CD4-positive, alpha-beta T cell treated with Interleukin-6 for 4 hours (primary cell): ENCODE data around the gene AREG.
A peak's percentile ranks its signal among the peaks of the same experiment; 100 is the strongest.
"Not testable (repeated sequence)": the region's sequence is repeated elsewhere in the genome, so short reads cannot be mapped to it uniquely, and the experiment has no call there.

Experiments
- DNase-seq: peaks from one replicate; pipeline ENCODE4 v3.0.0-alpha.2; 2020; ENCODE audit warnings: mixed read lengths

Gene AREG, protein sequence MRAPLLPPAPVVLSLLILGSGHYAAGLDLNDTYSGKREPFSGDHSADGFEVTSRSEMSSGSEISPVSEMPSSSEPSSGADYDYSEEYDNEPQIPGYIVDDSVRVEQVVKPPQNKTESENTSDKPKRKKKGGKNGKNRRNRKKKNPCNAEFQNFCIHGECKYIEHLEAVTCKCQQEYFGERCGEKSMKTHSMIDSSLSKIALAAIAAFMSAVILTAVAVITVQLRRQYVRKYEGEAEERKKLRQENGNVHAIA

DNA sequence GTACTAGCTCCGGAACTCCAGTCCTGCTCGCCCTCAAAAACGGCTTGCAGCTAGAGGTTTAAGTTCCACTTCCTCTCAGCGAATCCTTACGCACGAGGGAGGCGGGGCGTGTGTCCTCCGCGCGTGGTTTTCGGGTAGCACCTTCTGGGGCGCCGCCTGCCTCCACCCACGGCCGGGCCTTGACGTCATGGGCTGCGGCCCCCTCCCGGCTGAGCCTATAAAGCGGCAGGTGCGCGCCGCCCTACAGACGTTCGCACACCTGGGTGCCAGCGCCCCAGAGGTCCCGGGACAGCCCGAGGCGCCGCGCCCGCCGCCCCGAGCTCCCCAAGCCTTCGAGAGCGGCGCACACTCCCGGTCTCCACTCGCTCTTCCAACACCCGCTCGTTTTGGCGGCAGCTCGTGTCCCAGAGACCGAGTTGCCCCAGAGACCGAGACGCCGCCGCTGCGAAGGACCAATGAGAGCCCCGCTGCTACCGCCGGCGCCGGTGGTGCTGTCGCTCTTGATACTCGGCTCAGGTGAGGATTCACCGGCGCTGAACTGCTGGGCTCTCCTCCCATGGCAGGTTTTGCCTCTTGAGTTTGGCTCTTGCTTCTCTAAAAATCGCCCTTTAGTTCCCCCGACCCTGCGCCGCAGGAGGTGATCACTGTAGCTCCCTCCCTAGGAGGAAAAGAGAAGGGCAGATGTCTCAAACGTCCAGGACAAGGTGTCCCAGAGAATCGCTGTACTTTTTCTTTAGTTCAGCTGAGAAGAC lies at the start of gene AREG:
Gene AREG, plus strand, starts transcription at position 246 of the 752 bp plus-strand sequence. Its CDS starts 210 bp downstream, at position 456.
- DNase-seq, result peak; percentile 95

DNA sequence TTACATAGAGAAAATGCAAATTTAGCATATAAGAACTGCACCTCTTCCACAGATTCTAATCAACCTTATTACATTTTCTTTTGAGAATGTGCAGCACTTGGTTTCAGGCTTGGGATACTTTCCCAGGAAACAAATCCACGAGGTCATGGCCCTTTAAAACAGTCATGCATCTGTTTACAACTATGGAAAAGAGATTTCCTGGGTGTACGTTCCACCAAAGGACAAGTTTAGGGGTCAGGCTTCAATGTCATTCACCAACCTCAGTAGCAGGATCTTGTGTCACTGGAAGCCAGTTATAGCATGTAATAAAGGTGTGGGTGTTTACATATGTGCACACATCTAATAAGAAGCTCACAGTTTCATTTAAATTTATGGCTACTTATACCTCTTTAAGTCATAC lies 49.3 kb upstream of the AREG start:
- no peak for DNase-seq

DNA sequence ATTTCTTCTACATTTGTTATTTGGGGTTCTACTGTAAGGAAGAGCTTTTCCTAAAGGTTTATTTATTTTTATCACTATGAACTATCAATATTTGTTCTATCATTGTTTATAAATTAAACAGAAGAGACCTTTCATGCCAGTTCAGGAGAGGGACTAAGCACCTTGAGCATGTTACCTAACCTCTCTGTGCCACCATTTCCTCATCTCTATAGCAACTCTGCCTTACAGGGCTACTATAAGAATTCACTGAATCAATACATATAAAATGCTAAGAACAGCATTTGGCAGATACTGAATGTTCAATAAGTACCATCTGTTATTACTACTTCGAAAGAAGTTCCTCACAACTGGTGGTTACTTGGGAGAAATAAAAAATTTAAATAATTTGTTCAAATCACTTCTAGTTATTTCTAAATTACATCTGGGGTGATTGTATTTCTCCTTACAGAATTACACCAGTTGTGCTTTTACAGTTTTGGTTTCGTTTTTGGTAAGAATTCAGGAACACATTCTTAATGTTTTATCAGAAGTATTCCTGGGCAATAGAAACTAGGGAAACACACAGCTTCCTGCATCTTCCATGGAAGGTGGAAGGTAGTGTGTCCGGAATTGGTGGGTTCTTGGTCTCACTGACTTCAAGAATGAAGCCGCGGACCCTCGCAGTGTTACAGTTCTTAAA lies 47.0 kb upstream of the AREG start:
- no peak for DNase-seq

DNA sequence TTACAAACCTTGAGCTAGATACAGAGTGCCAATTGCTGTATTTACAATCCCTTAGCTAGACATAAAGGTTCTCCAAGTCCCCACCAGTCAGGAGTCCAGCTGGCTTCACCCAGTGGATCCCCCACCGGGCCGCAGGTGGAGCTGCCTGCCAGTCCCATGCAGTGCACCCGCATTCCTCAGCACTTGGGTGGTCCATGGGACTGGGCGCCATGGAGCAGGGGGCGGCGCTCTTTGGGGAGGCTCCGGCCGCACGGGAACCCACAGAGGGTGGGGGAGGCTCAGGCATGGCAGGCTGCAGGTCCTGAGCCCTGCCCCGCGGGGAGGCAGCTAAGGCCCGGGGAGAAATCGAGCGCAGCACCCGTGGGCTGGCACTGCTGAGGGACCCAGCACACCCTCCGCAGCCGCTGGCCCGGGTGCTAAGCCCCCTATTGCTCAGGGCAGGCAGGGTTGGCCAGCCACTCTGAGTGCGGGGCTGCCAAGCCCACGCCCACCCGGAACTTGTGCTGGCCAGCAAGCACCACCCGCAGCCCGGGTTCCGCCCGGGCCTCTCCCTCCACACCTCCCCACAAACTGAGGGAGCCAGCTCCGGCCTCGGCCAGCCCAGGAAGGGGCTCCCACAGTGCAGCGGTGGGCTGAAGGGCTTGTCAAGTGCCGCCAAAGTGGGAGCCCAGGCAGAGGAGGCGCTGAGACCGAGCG lies 45.9 kb upstream of the AREG start:
- DNase-seq, result not testable (repeated sequence)

DNA sequence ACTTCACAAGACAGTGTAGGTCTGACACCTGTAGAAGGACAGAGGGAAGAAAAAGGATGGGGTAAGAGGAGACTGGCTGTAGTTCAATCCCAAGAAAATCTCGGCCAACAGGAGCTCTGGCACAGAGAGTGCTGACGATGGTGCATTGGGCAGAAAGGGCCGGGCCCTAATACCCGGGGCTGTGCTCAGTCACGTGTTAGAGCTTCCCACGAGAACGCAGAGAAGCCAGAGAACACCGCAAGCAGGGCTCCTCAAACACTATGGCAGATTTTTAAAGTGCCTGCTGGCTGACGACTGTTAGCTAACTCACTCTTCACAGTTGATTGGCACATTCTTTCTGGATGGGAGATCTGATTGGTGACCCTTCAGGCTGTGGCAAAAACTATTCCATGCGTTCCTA lies 44.5 kb upstream of the AREG start:
- no peak for DNase-seq

DNA sequence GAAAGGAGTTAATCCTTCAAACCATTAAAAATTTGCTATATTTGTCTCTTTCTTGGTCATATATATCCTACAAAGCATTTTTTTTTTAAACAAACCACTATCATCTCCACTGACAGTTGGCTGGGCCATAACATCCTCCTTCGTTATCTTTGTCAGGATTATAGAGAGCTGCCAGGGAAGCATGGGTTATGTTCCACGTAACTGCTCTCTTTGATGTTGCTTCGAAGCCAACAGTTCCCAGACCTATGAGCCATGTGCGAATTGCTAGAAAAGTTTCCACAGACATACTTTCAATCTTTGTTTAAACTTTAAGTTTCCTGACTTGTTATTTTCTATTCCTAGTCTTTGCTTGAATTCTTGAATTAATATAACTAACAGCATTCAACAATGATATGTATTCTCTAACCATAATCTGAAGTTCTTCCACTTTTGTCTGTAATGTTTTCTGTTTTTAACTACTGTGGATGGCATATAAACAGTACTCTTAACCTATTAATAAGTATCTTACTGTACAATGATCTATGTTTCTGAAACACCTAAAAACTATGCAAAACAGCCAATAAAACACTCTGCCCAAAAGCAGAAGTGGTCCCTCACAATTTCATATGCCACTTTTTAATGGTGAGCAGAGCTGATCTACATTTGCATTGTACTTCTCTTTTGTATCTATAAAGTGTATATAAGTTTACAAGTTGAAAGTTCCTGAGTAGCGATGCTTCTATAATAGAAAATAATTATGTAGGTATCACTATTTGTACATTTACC lies 42.1 kb upstream of the AREG start:
- no peak for DNase-seq

- DNase-seq, result no peak
Observed at GRCh38 chr4:74407891-74408290, 37.0 kb upstream of the AREG start.

- no peak for DNase-seq
Observed at GRCh38 chr4:74408639-74409038, 36.3 kb upstream of the AREG start.

DNA sequence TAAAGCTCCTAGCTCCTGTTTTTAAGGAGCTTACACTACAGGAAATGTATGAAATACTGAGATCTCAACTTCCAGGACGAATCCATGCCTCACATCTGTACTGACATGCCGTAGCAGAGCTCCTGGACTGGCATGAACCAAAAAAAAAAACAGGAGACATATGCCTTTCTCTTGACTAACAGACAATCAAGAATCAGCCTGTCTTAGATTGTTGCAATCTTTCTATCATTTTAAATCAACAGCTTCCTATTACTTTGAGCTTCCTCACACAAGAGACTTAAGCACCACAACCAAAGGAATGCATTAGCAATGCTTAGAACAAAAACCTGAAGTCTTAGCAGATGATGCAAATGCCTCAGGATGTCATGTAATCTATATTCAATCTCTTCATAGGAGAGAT lies 34.7 kb upstream of the AREG start:
- DNase-seq, result no peak

- DNase-seq, result no peak
Observed at GRCh38 chr4:74412225-74412624, 32.7 kb upstream of the AREG start.

- no peak for DNase-seq
Observed at GRCh38 chr4:74413265-74413664, 31.7 kb upstream of the AREG start.

DNA sequence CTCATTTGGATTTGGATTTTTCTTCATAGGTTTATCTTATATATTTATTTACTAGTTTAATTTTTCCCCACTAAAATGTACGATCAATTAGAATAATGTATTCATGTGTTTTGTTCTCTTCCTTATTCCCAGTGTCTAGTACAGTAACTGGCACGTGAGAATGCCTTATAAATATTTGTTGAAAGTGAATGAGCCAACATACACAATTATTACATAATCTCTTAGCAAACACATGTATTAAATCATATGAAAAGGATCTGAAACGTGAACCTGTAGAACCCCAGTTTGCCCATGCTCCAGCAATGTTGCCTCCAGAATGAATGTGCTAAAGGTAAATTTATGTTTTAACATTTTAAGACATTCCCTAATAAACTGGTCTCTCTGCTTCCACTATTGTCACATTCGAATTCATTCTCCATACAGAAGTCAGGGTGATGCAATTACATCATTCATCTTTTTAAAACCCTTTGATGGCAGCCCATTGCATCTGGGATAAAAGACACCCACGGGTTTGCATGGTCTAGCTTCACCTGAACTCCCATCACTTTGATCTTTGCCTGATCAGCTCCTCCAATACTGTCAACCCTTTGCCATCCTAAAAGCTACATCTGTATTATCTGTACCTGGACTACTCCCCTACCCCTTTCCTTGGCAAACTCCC lies 30.7 kb upstream of the AREG start:
- DNase-seq, result no peak

DNA sequence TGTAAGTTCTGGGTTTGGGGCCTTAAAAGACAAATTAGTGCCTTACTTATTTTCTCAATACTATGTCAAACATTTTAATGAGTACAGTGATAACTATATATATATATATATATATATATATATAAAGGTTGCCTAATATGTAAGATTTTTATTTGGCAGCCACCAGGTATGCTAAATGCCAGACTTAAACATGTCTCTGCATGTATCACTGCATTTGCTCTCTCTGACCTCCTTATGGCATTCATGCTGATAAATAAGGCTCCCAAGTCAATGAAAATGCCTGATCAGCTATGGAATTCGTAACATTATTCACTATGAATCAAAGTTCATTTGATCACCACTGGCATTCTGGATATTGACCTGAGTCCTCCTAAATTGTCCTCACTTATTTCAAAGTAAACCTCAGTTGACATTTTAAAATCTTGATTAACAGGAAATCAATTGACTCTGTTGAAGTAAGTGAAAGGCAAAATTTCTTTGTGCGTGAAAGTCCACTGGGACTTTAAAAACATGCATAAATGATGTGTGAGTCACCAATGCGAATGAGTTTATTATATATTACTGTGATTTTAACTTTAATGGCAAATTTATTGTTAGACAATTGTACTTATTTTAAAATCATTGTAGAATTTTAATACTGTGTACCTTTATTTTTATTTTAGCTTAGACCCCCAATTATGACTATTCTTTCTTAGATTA lies 29.2 kb upstream of the AREG start:
- no peak for DNase-seq

DNA sequence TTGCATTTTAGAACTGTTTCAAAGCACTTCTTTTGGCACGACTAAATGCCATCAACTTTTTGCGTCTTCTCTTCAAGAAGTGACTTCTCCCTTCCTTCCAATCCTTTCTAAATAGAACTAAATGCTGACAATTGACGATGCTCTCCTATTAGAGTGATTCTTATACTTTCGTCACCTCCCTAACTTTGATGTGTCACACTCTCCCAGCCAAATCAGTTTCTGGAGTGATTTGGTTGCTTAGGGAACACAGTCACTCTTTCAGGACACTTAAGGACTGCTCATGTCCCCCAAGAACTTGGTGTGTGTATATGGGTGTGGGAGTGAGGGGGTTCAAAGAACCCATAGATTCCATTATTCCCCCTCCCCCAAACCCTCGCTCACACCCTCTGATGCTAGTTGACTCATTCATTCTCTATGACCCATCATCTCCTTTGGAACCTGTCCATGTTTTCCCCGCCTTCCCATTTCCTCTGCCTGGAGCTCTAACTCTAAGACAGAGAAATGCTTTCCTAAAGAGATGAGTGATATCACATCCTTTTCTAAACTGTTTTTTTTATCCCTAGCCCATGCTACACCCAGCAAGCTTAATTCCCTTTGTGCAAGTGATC lies 26.8 kb upstream of the AREG start:
- no peak for DNase-seq

- no peak for DNase-seq
Observed at GRCh38 chr4:74420863-74421262, 24.1 kb upstream of the AREG start.

- no peak for DNase-seq
Observed at GRCh38 chr4:74423104-74423503, 21.8 kb upstream of the AREG start.

- no peak for DNase-seq
Observed at GRCh38 chr4:74424111-74424510, 20.8 kb upstream of the AREG start.

DNA sequence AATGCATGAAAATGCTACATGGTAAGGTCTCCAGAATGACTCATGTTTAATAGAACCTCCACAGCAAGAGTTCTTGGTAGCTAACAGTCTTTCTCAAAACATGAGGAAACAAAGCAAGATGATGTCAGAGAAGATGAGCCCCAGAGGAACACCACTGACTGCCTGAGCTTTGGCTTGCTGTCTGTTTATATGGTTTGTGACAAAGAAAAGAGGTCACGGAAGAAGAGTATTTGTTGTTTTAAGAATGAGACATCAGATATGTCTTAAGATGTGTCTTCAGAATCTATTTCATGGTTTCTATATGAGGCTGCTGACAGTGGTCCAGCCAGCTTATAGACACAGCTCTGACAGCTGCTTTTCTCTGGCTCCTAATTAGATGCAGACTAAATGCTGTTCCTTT lies 18.8 kb upstream of the AREG start:
- no peak for DNase-seq

- DNase-seq, result no peak
Observed at GRCh38 chr4:74428276-74428675, 16.7 kb upstream of the AREG start.

DNA sequence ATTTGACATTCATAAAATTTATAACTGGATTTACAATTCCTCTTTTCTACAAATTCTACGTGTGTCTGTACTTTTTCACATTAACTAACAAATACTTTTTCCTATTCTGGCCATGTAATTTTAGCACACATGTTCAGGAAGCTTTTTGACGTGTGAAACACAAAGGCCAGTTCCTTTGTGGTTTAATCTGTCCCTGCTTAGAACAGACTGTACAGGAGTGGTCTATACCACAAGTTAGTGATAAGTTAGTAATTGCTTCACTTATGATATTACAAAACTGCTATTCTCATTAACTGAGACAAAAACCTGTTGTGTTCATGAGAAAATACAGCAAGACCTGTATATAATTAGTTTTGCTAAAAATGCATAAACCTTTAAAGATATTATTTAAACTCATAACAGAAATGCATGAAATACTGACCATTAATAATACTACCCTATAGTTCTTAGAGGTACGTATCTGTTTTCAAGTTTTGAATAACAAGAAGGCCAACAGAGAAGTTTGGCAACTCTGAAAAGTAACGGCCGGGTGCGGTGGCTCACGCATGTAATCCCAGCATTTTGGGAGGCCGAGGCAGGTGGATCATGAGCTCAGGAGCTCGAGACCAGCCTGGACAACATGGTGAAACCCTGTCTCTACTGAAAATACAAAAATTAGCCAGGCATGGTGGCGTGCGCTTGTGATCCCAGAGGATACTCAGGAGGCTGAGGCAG lies 13.7 kb upstream of the AREG start:
- no peak for DNase-seq
